IPS-18c (cell line): ENCODE results near the gene FOXS1.

Experiments used
- H3K4me3 ChIP-seq: 2 replicates; pipeline ENCODE4 v1.7.0; 2013; ENCODE audit warnings: low read depth, mild to moderate bottlenecking, low read length, moderate library complexity; ENCODE audit not compliant: insufficient read depth
- H3K9me3 ChIP-seq: one replicate; pipeline ENCODE4 v1.6.1; 2013; ENCODE audit warnings: mild to moderate bottlenecking, low read length, moderate library complexity; ENCODE audit not compliant: control insufficient read depth, insufficient read depth

Gene FOXS1

DNA sequence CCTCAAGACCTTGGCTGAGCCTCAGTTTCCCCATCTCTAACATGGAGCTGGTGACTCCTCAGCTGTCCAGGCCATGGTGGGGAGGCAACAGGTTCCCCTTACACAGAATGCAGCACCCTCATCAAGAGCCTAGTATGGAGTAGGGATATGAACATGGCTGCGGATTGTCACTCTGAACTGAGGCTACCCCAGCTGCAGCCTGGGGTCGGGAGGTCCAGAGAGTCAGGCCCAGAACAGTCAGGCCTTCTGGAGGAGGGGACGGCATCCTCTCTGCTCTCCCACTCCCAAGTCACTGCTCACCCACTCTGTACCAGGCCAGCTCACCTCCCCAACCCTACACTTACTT, 1.4 kb upstream of the FOXS1 start:
- no peak overlapping the region for H3K4me3 ChIP-seq
- no peaks in the 10 kb centered on the region for H3K9me3 ChIP-seq

DNA sequence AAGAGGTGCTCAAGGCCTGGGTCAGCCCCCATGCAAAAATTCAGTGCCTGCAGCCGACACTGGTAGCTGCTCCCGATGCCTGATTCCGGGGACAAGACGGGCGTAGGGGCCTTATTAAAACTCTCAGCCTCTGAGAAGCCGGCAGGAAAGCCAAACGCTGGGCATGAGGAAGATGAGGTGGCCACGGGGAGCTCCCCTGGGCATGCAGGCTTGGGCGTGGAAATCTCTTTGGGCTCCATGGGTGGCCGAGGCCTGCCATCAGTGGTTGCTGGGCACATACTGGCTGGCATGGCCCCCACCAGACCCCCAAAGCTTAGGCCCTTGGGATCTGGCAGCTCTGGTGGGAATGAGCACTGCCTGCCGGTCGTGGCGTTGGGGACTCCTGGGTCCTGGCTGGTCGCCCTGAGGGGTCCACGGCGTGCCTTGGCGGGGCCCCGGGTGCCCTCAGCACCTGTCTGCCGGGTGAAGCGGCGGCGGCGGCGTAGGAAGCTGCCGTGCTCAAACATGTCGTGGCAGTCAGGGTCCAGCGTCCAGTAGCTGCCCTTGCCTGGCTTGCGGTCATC, 586 bp downstream of the FOXS1 start:
- Histone ChIP-seq H3K4me3 (no peak overlapping the region), H3K9me3 (no peaks in the 10 kb centered on the region)

GRCh38 chr20:31843881-31844280, 1.5 kb downstream of the FOXS1 start:
- H3K4me3 ChIP-seq = no peak overlapping the region

GRCh38 chr20:31843288-31843687, 2.1 kb downstream of the FOXS1 start:
- Histone ChIP-seq H3K9me3 (no peaks in the 10 kb centered on the region), H3K4me3 (no peak overlapping the region; the same call in 1 of the 2 replicates)

More at GRCh38 chr20:31843881-31844280, 1.5 kb downstream of the FOXS1 start:
- no peaks in the 10 kb centered on the region for H3K9me3 ChIP-seq

DNA sequence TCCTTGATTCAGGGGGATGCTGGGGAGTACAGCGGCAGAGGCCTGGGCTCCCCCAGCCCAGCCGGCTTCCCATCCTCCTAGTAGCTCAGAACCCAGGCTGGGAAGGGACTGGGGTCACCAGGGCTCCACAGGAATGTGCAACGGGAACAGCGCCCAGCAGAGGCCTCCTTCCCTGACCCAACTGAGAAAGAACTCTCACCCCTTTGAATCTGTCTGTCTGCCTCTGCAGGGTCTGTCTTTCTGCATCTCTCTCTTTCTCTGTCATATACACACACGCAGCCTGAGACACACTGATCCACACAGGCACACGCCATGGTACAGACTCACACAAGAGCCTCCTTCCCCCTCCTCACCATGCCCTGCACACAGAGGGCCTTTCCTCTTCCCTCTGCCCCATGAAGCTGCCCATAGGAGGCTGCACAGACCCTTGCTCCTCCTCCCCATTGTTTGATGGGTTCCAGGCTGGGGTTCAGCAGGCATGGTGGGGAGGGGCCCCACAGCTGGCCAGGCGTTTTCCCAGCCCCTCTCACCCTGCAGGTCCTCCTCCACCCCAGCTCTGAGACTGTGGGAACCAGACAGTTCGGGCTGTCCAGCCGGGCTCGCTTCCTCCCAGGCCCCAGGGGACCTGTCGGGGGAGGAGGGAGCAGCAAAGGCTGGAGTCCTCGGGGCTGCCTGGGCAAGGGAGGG, 2.8 kb downstream of the FOXS1 start:
- no peak overlapping the region; the same call in 1 of the 2 replicates for H3K4me3 ChIP-seq

GRCh38 chr20:31841928-31842327, 3.5 kb downstream of the FOXS1 start:
- Histone ChIP-seq H3K9me3 (no peaks in the 10 kb centered on the region), H3K4me3 (no peak overlapping the region)

More for the DNA sequence above, 2.8 kb downstream of the FOXS1 start:
- H3K9me3 ChIP-seq = no peaks in the 10 kb centered on the region

- no peak overlapping the region for H3K4me3 ChIP-seq
- H3K9me3 ChIP-seq = no peaks in the 10 kb centered on the region
Measured at GRCh38 chr20:31840906-31841816, 4.2 kb downstream of the FOXS1 start.

DNA sequence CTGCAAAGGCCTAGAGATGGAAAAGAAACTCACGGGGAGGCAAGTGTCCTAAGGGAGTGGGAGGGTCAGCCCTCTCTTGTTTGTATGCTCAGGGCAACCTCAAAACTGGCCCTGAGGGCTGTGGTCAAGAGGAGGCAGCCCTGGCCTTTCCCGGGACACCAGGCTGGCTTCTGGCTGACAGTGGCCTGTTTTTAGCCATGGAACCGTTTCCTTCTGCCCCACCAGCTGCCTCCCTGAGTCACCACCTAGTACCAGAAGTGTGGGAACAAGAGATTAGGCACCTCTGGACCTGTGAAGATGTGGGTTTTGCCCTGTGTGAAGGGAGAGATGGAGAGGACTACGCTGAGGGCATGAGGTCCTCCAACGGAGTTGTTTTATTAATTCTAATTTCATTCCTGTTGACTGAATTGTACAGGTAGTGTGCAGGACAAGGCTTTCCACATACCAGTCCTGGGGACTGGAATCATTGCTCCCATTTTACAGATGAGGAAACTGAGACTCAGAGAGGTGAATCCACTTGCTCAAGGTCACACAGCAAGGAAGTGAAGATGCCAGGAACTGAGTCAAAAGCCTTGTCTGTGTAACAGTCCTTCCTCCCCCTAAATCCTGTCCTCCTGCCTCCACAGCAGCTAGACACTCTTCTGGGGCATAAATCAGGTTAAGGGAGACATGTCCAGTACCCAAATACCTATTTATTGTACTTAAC, 5.5 kb downstream of the FOXS1 start:
- H3K4me3 ChIP-seq = no peak overlapping the region
- peaks cover 2% of the 10 kb centered on the region for H3K9me3 ChIP-seq

DNA sequence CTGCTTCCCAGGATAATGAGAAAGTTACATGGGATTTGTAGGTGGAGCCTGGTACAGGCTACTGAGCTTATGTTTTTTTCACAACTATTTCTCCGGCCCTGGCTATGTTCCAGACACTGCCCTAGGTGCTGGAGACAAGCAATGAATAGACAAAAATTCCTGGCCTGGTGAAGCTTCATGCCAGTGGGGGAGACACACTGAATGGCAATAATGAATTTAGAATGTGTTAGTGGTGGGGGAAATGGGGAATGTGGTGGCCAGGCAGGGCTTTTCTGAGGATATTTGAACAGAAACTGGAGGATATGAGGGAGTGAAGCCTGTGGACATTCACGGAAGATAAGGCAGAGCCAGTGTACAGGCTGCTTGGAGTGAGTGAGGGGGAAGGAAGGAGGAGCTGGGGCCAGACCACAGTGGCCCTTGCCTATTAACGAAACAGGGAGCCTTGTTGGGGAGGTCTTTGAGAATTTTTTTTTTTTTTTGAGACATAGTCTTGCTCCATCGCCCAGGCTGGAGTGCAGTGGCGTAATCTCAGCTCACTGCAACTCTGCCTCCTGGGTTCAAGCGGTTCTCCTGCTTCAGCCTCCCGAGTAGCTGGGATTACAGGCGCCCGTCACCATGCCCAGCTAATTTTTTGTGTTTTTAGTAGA, 6.6 kb downstream of the FOXS1 start:
- Histone ChIP-seq H3K9me3 (peaks cover 2% of the 10 kb centered on the region), H3K4me3 (no peak overlapping the region)

GRCh38 chr20:31837896-31838397, 7.5 kb downstream of the FOXS1 start:
- peaks cover 2% of the 10 kb centered on the region for H3K9me3 ChIP-seq
- H3K4me3 ChIP-seq = no peak overlapping the region

- Histone ChIP-seq H3K9me3 (peaks cover 2% of the 10 kb centered on the region), H3K4me3 (no peak overlapping the region)
Measured at GRCh38 chr20:31836853-31837608, 8.4 kb downstream of the FOXS1 start.

GRCh38 chr20:31835977-31836852, 9.2 kb downstream of the FOXS1 start:
- peaks cover 2% of the 10 kb centered on the region for H3K9me3 ChIP-seq

DNA sequence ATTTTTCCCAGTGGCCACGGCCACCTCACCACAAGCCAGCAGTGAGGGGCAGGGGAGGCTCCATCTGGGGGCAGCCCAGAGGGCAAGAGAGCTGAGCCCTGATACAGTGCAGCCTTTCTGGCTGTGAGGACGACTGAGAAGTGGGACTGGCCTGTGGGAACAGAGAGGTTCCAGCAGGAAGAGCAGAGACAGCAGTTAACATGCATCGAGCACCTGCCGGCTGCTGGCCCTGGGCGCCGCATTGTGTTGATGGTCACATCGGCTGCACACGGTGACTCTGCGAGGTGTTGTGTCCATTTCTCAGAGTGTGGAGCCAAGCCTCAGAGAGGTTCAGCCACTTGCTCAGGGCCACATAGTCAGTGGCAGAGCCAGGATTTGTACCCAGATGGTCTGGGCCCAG, 9.8 kb downstream of the FOXS1 start:
- no peak overlapping the region for H3K4me3 ChIP-seq
- H3K9me3 ChIP-seq = peaks cover 2% of the 10 kb centered on the region

More at GRCh38 chr20:31835977-31836852, 9.2 kb downstream of the FOXS1 start:
- no peak overlapping the region for H3K4me3 ChIP-seq

GRCh38 chr20:31833931-31834521, 11.4 kb downstream of the FOXS1 start:
- H3K9me3 ChIP-seq = peaks cover 2% of the 10 kb centered on the region
- H3K4me3 ChIP-seq = no peak overlapping the region
